H1 (cell line): ENCODE data around the gene LPCAT1.

ENCODE experiments used
- ASH2L ChIP-seq: fragments of 200-600, 300-600 bp; sonication (generic); IDR thresholded peaks from one replicate; pipeline ENCODE4 v1.7.1; 2017; ENCODE audit warnings: low read length
- ATF2 ChIP-seq: IDR thresholded peaks from 2 replicates; pipeline ENCODE4 v1.6.1; 2012; ENCODE audit warnings: low read length, inconsistent platforms
- CEBPB ChIP-seq: IDR thresholded peaks from 2 replicates; pipeline ENCODE4 v1.6.1; 2012; ENCODE audit warnings: low read depth, low read length
- CTCF ChIP-seq, 3 experiments: IDR thresholded peaks; 1 replicate in 2 of 3; 2 replicates in 1 of 3; pipeline versions ENCODE4 v1.5.1 to v1.6.1; 2011; ENCODE audit warnings: low read length in 3 of 3, mild to moderate bottlenecking in 3 of 3, inconsistent platforms in 2 of 3, low read depth in 1 of 3, moderate library complexity in 1 of 3; ENCODE audit not compliant: insufficient read depth in 1 of 3; ENCODE audit errors: control extremely low read depth in 1 of 3
- EP300 ChIP-seq, 2 experiments: IDR thresholded peaks; 1 replicate in 1 of 2; 2 replicates in 1 of 2; pipeline ENCODE4 v1.6.1; 2011 to 2012; ENCODE audit warnings: low read depth in 2 of 2, low read length in 2 of 2, mild to moderate bottlenecking in 2 of 2, borderline replicate concordance in 1 of 2, inconsistent platforms in 1 of 2, moderate library complexity in 1 of 2
- HDAC2 ChIP-seq, 2 experiments: fragments of 300-600 bp in 1 of 2; sonication (generic) in 1 of 2; IDR thresholded peaks; 2 replicates each; pipeline ENCODE4 v1.6.1; 2011 to 2012; ENCODE audit warnings: low read depth in 2 of 2, low read length in 2 of 2, mild to moderate bottlenecking in 2 of 2, moderate library complexity in 2 of 2, borderline replicate concordance in 1 of 2, inconsistent platforms in 1 of 2
- KDM5A ChIP-seq: fragments of 200-600 bp; IDR thresholded peaks from 2 replicates; pipeline ENCODE4 v1.7.1; 2012; ENCODE audit warnings: mild to moderate bottlenecking, low read length, inconsistent platforms, mixed read lengths
- PHF8 ChIP-seq: fragments of 200-600 bp; sonication (generic); conservative IDR thresholded peaks from 2 replicates; pipeline ENCODE4 v1.7.1; 2012; ENCODE audit warnings: low read depth, mild to moderate bottlenecking, inconsistent platforms, low read length, moderate library complexity
- POLR2A ChIP-seq, 2 experiments: IDR thresholded peaks; 1 replicate in 1 of 2; 2 replicates in 1 of 2; pipeline ENCODE4 v1.6.1; 2011; ENCODE audit warnings: low read depth in 2 of 2, low read length in 2 of 2, mild to moderate bottlenecking in 2 of 2; ENCODE audit errors: control extremely low read depth in 1 of 2
- POLR2AphosphoS5 ChIP-seq: IDR thresholded peaks from 2 replicates; pipeline ENCODE4 v1.6.1; 2011; ENCODE audit warnings: low read depth, low read length
- RAD21 ChIP-seq, 2 experiments: IDR thresholded peaks in 1 of 2; conservative IDR thresholded peaks in 1 of 2; 2 replicates each; pipeline ENCODE4 v1.6.1; 2011; ENCODE audit warnings: low read depth in 2 of 2, low read length in 2 of 2, improper control_type of control experiment in 1 of 2, inconsistent platforms in 1 of 2, mild to moderate bottlenecking in 1 of 2, moderate library complexity in 1 of 2
- SP1 ChIP-seq: IDR thresholded peaks from 2 replicates; pipeline ENCODE4 v1.6.1; 2011; ENCODE audit warnings: low read depth, low read length
- TF ChIP-seq, protein P1 (sequence below): IDR thresholded peaks from 2 replicates; pipeline ENCODE4 v1.6.1; 2012; ENCODE audit warnings: inconsistent platforms

GRCh38 chr5:1527533-1528205, 3.9 kb upstream of the LPCAT1 start:
- no peak for TF ChIP-seq POLR2A (IDR thresholded peaks at IDR 0.05; ENCODE audit: control extremely low read depth in 1 of 2, low read depth in 2 of 2, low read length in 2 of 2)
- no peak for TF ChIP-seq CTCF (IDR thresholded peaks at IDR 0.05; ENCODE audit: control extremely low read depth in 1 of 3, insufficient read depth in 1 of 3, low read depth in 1 of 3, low read length in 3 of 3)
- TF ChIP-seq CEBPB = no peak
- no peak for TF ChIP-seq PHF8
- TF ChIP-seq ATF2 = no peak
- TF ChIP-seq KDM5A = no peak
- TF ChIP-seq ASH2L = no peak
- TF ChIP-seq, protein P1, sequence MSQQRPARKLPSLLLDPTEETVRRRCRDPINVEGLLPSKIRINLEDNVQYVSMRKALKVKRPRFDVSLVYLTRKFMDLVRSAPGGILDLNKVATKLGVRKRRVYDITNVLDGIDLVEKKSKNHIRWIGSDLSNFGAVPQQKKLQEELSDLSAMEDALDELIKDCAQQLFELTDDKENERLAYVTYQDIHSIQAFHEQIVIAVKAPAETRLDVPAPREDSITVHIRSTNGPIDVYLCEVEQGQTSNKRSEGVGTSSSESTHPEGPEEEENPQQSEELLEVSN = no peak
- TF ChIP-seq RAD21 (IDR thresholded peaks at IDR 0.05 in 1 of 2, conservative IDR thresholded peaks at IDR 0.05 in 1 of 2; ENCODE audit: low read depth in 2 of 2, low read length in 2 of 2) = no peak
- no peak for TF ChIP-seq HDAC2 (IDR thresholded peaks at IDR 0.05; ENCODE audit: borderline replicate concordance in 1 of 2, low read depth in 2 of 2, low read length in 2 of 2)
- no peak for TF ChIP-seq SP1
- no peak for TF ChIP-seq POLR2AphosphoS5
- TF ChIP-seq EP300 (IDR thresholded peaks at IDR 0.05; ENCODE audit: borderline replicate concordance in 1 of 2, low read depth in 2 of 2, low read length in 2 of 2) = no peak
